ENCODE measurements around the gene P2RX4. TPM values are rescaled to one million over a fixed set of nuclear protein-coding genes. Genes with fewer than 3 reads are reported as not detected.
"Not testable (repeated sequence)": the region's sequence is repeated elsewhere in the genome, so short reads cannot be mapped to it uniquely, and the experiment has no call there.

The P2RX4 gene
- total RNA-seq, 1 donor from 2014 or later = 193 TPM

DNA sequence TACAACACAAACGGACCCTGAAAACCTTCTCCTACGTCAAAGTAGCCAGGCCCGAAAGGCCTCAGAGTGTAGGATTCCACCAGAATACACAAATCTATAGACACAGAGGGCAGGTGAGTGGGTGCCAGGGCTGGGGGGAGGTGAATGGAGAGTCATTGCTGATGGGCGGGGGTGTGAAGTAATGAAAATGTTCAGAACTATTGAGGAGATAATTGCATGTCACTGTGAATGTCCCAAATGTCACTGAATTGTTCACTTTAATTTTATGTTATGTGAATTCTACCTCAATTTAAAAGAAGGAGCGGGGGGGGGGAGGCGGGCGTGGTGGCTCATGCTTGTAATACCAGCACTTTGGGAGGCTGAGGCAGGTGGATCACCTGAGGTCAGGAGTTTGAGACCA is 36.0 kb downstream of the P2RX4 start:
- no peak for DNase-seq

DNA sequence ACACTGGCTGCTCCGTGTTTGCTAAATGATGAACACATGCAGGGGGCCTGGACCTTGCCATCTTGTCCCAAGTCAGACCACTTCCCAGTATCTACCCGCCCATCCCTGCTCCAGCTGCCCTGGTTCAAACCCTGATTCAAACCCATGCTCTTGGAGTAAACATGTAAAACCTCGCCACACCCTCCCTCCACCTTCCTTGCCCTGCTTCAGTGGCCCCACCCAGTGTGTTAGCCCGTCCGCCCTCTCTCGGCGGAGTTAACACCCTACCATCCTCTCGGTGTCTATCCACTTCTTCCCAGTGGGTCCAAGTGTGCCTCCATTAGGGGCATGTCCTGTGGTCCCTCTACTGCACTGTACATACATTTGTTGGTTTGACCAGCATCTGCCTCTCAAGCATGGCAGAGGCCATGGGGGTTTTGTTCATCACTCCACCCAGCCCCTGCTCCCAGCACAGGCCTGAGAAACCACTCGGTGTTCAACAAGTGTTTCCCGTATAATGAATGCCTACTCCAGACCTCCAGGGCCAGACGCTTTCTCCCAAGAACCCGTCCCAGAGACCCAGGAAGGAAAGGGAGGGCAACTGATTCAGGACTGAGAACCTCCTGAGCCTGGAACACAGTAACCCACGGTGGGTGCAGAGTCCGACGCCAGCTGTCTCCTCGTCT is 37.1 kb downstream of the P2RX4 start:
- no peak for DNase-seq

DNA sequence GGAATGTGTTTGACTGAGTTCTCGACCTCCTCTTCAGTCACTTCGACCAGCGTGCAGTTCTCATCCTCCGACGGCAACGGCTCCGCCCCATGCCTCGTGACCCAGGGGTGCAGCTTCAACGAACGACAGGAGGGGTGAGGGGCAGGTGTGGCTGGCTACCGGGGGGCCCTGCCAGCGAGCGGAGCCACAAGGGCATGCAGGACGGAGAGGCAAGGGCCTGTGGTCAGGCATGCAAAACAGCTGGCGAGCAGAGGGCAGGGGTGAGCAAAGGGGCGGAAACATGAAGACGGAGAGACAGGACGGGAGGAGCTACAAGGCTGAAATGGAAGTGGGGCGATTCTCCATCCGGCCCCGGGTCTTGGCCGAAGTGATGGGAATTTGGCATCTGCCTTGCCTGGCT is 38.7 kb downstream of the P2RX4 start:
- DNase-seq = no peak

DNA sequence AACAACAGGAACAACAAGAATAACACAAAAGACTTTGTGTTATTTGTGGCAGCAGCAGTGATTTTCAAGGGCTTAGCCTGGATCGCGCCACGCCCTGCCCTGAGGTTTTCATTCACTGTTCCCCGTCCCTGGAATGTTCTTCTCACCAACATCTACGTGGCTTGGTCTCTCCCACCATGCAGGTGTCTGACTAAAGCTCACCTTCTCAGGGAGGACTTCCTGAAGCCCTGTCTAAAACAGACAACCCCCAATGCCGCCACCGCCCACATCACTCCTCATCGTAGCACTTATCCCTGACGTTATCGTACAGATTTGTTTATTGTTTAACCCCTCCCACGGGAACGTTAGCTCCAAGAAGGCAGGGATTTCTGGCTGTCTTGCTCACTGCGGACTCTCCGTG is 40.4 kb downstream of the P2RX4 start:
- DNase-seq = no peak

DNA sequence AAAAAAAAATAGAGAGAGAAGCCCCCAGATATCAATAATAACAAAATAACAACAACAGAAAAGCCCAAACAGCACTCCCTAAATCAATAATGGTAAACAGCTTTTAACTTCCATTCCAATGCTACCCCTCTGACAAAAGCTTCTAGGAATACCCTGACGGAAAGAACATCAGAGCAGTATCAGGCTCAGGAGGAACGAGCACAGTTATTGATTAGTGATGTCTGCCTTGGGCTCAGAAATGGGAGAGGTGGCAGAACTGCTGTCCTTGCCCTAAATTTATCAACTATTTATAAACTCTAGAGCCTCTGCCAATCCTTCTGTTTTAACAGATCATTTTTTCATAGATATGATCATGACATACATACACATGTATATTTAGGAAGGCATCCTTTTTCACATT is 41.9 kb downstream of the P2RX4 start:
- no peak for DNase-seq

DNA sequence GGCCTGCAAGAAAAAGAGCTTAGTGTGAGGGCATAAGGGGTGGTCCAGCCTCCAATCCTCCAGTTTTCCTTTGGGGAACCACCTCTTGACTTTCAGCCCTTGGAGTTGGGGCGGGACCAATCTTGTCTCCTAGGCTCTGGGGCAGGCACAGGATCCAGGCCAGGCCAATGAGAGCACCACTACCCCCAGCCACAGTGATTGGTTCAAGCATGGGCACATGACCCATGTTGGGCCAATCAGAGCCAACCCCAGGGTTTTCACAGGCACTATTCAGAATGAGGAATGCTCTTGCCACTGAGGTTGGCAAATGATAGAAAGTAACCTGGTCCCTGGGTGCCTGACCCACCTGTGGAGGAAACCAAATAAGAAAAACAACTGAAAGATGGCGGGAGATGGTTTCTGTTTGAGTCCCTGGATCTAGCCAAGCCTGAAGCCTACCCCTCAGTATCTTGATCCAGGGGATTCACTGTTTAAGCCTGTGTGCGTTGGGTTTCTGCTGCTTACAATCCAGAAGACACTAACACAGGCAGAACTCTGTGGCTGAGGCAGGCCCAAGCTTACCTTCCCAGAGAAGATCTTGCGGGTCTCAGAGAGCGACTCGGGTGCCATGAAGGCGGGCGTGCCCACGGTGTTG is 42.9 kb downstream of the P2RX4 start:
- no peak for DNase-seq

DNA sequence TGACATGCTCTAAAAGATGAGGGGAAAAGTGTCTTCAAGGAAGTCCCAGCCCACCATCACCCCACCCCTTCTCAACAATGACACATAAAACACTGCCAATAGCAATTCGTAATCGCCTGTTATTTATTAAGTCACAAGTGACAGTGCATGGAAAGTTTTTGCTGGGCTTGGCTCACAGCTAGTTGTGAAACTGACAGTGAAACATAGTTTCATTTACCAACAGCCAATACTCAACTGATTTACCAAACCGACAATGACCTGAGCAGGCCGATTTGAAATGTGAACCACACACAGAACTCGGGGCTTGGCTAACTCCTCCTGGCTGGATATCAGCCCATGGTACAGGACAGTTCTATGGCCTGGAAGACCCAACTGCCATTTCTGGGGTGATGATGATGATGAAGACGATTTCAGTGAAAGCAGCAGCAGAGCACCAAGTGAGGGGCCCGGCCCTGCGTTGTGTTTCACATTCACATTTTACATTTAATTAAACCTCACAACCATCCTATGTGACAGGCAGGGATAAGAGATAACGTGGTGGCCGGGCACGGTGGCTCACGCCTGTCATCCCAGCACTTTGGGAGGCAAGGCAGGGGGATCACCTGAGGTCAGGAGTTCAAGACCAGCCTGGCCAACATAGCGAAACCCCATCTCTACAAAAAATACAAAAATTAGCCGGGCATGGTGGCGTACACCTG is 43.9 kb downstream of the P2RX4 start:
- DNase-seq = no peak

DNA sequence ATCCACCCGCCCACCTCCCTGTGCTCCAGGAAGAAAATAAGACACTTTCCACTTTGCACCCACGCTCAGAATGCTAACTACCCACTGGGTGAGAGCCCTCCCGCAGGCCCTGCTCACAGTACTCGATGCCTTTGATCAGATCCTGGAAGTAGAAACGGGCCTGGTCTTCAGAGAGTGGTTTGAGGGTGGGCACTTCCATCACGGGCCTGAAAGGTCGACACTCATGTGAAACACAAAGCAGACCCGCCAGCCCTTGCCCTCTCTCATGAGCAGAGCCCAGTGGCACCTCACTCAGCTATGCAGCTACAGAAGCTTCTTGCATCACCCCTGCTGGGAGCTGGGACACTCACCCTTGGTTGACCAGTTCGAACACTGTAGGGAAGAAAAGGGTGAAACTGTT is 45.5 kb downstream of the P2RX4 start:
- DNase-seq = no peak

DNA sequence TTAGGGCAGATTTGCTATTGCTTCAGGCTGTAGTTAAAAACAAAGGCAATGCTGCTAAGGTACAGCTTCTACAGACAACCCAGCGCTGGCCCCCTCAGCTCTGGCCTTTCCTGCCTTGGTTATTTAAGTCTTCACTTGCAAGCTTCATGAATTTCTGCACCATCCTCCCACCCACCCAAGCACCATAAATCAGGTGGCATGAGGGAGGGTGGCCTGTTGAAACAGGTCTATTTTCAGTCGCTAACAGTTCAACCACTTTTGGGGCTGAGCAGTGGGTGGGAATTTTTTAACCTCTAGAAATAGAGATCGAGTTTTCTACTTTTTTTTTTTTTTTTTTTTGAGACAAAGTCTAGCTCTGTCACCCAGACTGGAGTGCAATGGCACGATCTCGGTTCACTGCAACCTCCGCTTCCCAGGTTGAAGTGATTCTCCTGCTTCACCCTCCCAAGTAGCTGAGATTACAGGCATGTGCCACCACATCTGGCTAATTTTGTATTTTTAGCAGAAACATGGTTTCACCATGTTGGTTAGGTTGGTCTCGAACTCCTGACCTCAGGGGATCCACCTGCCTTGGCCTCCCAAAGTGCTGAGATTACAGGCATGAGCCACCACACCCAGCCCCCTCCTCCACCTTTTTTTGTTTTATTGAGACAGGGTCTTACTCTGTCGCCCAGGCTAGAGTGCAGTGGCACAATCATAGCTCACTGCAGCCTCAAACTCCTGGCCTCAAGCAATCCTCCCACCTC is 47.9 kb downstream of the P2RX4 start:
- DNase-seq = not testable (repeated sequence)

DNA sequence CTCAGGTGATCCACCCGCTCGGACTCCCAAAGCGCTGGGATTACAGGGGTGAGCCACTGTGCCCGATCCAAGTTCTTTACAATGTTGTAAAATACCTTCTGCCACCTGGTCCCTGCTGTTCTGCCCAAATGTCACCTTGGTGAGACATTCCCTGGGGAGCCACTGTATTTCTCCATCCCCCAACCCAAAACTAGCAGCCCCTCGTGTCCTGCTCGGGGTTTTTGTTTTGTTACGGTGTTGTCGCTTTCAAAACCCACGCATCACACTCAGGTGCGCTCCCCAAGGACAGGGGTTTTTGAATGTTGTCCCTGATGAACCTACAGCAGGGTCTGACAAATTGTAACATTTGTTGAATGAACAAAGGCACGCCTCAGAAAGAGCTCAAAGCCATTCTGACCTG is 49.1 kb downstream of the P2RX4 start:
- no peak for DNase-seq

DNA sequence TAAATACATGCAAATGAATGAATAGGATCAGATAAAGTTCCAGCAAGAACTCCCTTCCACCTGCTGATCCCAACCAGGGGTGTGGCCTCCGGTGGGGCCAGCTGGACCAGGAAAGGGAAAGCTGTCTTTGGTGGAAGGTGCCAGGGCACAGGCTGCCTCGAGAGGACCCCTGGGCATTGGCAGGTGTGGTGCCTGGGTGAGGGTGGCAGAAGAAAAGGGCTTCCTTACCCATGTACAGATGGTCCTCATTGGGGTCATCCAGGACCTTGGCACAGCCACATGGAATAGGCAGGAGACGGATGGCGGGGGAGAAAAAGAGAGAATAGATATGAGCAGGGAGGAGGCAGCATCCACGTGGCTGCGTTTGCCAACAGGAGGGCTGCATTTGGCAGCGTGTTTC is 50.2 kb downstream of the P2RX4 start:
- DNase-seq = no peak

DNA sequence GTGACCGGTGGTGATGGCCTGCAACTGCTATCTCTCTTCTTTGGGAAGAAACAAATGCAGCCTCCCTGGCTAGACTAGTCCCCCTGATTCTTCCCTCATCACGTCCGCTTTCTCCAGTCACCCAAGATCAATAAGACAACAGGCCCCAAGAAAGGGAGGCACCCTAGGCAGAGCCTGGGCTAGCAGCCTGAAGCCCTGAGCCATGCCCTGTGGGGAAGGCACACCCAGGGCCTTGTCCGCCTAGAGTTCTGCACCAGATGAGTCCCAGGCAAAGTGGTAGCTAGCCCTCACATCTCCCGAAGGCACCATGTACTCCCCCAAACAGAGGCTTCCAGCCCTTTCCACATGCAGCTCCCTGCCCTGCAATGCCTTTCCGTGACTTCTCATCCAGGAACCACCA is 51.5 kb downstream of the P2RX4 start:
- DNase-seq = no peak

DNA sequence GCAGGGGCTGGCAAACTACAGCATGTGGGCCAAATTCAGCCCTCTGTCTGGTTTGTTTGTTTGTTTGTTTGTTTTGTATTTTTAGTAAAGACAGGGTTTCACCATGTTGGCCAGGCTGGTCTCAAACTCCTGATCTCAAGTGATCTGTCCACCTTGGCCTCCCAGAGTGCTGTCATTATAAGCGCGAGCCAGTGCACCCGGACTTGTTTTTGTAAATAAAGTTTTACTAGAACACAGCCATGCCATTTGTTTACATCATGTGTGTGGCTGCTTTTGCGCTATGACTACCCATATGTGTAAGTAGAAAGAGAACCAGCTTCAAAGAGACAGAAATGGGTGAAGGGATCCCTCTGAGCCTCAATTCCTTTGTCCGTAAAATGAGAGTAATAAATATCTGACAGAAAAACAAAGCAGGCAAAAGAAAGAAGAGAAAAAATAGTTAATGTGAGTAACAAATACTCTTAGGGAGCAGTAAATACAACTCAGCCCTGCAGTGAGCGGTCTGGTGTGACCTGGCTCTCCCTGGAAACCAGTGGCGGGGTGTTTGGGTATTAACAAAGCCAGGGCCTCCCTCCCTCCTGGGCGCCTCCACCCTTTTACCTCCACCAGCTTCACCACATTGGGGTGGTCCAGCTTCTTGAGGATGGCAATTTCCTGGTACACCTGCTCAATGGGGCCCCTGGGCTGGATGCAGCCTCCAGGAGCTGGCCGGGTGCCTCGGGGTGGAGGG is 53.4 kb downstream of the P2RX4 start:
- DNase-seq = no peak

DNA sequence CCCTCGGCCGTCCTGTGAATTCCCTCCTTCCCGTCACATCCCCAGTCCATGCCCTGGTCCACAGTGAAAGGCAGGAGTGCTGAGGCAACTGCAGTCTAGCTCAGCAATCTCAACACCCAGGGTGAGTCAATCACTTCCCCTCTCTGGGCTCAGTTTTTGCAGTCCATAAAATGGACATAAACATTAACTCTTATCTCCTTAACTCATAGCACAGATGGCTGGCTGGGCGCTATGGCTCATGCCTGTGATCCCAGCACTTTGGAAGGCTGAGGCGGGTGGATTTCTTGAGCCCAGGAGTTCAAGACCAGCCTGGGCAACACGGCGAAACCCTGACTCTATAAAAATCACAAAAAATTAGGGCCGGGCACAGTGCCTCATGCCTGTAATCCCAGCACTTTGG is 54.2 kb downstream of the P2RX4 start:
- DNase-seq = no peak

DNA sequence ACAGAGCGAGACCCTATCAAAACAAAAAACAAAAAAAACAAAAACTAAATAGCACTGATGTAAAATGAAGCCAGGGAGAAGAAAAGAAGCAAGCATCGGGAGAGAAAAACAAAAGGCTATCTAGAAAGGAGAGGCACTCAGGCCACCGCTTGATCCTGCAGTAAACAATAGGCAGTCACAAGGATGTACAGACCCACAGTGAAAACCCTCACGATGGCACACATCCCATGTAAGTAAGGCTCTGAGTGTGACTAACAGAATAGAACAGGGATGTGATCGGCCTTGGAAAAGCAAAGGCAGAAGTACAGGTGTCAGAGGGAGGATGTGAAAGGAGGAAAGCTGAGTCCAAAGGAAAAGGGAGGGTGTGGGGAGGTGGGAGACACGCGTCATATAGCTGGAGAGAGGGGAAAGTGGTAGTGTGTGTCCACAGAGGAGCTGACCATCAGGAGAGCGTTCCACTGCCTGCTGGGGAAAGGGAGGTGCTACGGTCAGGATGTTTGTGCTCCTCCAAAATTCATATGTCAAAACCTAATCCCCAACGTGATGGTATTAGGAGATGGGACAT is 55.1 kb downstream of the P2RX4 start:
- no peak for DNase-seq

DNA sequence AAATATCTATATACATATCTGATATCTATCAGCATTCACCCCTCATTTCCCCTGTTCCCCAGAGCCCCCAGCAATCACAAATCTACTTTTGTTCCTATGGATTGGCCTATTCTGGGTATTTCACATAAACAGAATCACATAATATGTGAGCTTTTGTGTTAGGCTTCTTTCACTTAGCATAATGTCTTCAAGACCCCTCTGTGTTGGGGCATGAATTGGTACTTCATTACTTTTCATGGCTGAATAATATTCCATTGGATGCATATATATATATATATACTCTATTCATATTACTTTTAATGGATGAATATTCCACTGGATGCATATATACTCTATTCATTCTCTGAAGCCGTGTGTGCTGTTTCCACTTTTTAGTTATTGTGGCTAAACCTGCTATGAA is 57.9 kb downstream of the P2RX4 start:
- DNase-seq = no peak

DNA sequence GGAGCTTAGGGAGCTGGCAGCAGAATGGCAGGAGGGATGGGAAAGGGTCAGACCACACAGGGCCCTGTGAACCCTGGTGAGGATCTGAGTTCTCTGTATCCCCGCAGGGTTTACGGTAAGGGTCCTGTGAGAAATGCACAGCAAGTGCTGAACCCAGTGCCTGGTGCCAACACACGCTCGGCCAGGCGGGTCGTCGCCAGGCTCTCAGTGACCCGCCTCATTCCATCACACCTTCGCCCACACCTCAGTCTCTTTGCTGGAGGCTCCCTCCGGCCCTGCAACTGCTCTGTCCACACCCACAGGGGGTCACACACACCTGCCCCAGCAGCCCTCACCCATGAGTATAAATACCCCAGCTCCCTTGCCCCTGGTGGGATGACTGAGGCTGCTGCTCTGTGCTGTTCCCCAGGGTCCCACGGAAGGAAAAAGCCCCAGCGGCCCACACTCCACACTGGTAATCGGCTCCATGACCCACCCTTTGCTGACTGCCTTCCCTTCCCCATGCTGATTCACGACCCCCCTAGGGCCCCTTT is 63.5 kb downstream of the P2RX4 start:
- no peak for DNase-seq

DNA sequence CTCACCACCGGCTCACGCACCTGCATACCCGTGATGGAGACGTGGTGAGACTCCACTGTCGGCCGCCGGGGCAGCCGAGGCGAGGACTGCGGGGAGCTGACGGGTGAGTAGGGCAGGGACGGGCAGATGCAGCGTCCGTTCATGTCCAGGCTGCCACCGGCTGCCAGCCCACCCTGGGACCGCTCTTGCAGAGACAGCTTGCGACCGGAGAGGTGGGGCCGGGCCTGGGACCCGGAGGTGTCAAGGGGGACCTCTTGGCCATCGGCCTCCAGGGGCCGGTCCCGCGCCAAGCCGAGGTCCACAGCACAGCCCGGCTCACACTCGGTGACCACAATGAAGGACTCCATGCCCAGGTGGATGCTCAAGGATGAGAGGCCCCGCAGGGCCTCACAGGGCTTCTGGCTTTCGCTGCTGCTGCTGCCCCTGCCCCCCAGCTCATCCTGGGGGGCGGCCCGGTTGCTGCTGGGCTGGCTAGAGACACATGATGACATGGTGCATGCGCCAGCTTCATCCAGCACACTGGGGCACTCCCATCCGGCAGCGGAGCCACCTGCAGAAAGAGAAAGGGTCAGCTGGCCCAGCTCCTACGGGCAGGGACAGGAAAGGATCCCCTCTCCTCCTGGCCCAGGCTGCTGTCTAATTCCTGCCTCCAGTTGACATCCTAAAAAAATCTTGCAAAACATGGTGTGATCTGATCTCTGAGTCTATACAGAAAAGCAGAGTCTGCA is 64.3 kb downstream of the P2RX4 start:
- no peak for DNase-seq

DNA sequence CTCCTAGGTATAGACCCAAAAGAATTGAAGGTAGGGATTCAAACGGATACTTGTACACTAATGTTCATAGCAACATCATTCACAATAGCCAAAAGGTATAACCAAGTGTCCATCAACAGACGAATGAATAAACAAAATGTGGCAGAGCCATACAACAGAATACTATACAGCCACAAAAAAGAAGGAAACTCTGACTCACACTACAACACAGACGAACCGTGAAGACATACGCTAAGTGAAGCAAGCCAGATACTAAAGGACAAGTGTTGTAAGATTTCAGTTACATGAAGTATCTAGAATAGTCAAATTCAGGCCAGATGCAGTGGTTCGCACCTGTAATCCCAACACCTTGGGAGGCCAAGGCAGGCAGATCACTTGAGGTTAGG is 67.4 kb downstream of the P2RX4 start:
- DNase-seq = no peak

DNA sequence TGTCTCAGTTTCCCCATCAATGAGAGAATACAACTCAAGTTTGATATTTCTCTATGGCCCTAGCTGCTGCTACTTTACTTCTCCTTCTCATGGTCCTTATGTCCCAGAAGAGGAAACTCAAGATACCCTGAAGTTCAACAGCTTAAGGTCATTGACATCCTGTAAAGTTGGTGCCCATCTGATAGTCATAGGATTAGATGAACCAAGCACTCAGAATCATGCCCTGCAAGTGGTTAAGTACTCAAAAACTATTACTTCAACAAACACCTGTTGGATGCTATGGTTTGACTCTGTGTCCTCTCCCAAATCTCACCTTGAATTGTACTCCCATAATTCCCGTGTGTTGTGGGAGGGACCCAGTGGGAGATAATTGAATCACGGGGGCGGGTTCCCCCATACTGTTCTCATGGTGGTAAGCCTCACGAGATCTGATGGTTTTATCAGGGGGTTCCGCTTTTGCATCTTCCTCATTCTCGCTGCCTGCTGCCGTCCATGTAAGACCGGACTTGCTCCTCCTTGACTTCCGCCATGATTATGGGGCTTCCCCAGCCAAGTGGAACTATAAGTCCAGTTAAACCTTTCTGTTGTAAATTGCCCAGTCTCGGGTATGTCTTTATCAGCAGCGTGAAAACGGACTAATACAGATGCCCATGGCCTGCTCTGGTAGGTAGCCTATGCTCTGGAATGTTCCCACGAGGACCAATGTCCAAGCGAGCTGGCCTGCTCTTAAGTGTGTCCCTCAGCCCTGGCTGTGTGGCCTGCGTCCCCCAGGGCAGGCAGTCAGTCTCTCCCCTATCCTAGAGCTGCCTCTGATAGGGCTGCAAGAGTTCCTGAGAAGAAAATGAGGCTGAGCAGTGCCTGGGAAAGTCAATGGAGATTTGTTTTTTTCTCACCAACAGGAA is 68.5 kb downstream of the P2RX4 start:
- no peak for DNase-seq

DNA sequence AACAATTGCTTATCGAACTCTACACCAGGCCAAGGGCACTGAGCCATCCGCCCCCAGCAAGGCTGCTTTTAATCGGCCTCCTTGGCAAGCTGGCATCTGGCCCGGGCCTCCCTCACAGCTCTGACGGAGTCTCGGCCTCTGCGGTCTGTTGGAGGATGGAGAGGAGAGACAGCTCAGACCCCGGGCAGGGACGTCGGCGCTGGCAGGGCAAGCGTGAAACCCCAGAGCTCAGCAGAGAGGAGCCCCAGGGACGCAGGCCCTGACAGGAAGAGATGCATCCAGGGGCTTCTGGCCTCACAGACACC is 69.1 kb downstream of the P2RX4 start:
- peak; percentile 92 for DNase-seq

Data from dermis blood vessel endothelial cell (primary cell).